MCF 10A (cell line): Measurements from ENCODE around the gene SLC39A13. TPM values are rescaled to one million over a fixed set of nuclear protein-coding genes. Genes with fewer than 3 reads are reported as not detected.

Source experiments
- BruUV-seq: library from RNA; stranded (reverse); fragments of 400-500 nt; replicated peaks from 2 replicates; lab custom pipeline; 2021; lab: Mats Ljungman, UMichigan
- CTCF ChIA-PET: fragments of 300-600 bp; sonication (Branson Sonifier 250); formaldehyde crosslinking; extraction: SDS; loops from one replicate; lab custom pipeline; 2021; ENCODE audit warnings: antibody characterized with exemption, inconsistent platforms; lab: Yijun Ruan, JAX
- POLR2A ChIA-PET: fragments of 300-600, 350-650 bp; sonication (Branson Sonifier 250); formaldehyde crosslinking; extraction: SDS; loops from one replicate; lab custom pipeline; 2020; ENCODE audit warnings: antibody characterized with exemption, inconsistent platforms; lab: Yijun Ruan, JAX
- DNase-seq: peaks from one replicate; pipeline ENCODE4 v3.0.0-alpha.2; 2018; ENCODE audit not compliant: unreplicated experiment
- H3K27ac Mint-ChIP-seq: one replicate; pipeline ENCODE4 v1.8.0; 2022; ENCODE audit warnings: mild to moderate bottlenecking, low read depth, mixed read lengths; ENCODE audit not compliant: unreplicated experiment
- H3K27me3 Mint-ChIP-seq: one replicate; pipeline ENCODE4 v1.8.0; 2022; ENCODE audit warnings: mixed read lengths; ENCODE audit not compliant: insufficient read depth, unreplicated experiment
- H3K36me3 Mint-ChIP-seq: one replicate; pipeline ENCODE4 v1.8.0; 2022; ENCODE audit warnings: mild to moderate bottlenecking, moderate library complexity, mixed read lengths; ENCODE audit not compliant: insufficient read depth, unreplicated experiment
- H3K4me1 Mint-ChIP-seq: one replicate; pipeline ENCODE4 v1.8.0; 2022; ENCODE audit warnings: mixed read lengths; ENCODE audit not compliant: insufficient read depth, unreplicated experiment
- H3K4me3 Mint-ChIP-seq: one replicate; pipeline ENCODE4 v1.8.0; 2022; ENCODE audit warnings: mild to moderate bottlenecking, moderate library complexity, mixed read lengths; ENCODE audit not compliant: unreplicated experiment
- H3K9me3 Mint-ChIP-seq: one replicate; pipeline ENCODE4 v1.8.0; 2022; ENCODE audit warnings: mixed read lengths; ENCODE audit not compliant: unreplicated experiment
- intact Hi-C: fragments of 100-400 bp; cut with micrococcal nuclease; formaldehyde crosslinking; loops from 2 replicates; pipeline ENCODE4 v1.14.1; 2022
- total RNA-seq: library from RNA; stranded (reverse); gene quantifications from 2 replicates; pipeline ENCODE4 v1.2.3, GENCODE V29; 2022
- TF ChIP-seq, protein P1 (sequence below): fragments of 200-600 bp; IDR thresholded peaks from one replicate; pipeline ENCODE4 v1.8.0; 2022; ENCODE audit warnings: antibody characterized with exemption, mild to moderate bottlenecking; ENCODE audit not compliant: unreplicated experiment

Gene SLC39A13
- total RNA-seq, 1 experiment from 2014 or later = 56.5 TPM

DNA sequence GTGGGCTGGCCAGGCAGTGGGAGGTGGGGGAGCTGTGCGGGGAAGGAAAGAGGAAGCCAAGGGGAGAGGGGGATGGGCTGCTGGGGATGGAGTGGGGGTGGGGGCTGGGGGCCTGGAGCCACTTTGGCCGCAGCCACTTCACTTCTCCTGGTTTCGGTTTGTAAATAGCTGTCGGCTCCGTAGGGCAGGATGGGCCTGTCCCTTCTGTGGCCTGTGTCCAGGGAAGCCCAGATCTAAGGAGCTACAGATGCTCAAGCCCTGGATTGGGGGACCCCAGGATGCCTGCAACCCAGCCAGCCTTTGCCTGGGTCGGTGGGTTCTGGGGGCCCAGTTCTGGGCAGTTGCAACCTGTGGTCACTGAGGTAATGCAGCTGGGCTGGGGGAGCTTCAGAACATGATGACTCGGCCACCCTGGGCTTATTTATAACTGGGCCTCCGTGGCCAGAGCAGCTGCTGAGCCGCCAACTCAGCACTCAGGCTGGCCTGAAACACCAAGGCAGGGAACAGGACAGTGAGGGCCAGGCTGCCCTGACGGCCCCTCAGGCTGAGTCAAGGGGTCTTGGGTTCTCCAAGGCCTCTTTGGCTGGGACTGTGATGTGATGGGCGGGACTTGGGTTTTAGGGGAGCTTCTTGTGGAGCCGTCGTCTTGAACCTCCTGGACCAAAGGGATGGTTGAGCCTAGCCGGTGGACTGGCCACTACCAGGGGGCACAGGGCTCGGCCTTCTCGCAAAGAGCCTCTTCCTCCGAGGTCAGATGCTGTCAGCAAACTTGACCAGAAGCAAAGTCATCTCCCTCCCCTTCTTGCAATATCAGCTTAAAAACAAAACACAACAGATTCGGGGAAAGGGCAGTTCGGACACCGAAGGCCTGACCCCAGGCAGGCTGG lies 15.0 kb upstream of the SLC39A13 start:
- CTCF ChIA-PET = interaction anchor here (0.8 to 2.4 kb wide), 4 partner anchors 14 to 45 kb away, joined by 3 to 12 read pairs (median 4); no protein-coding TSS in a partner anchor
- Mint-ChIP-seq H3K27ac (no peak overlapping the region), H3K4me3 (no peak overlapping the region), H3K27me3 (no peaks in the 10 kb centered on the region), H3K4me1 (no peaks in the 10 kb centered on the region), H3K9me3 (no peaks in the 10 kb centered on the region), H3K36me3 (peaks cover 6% of the 10 kb centered on the region)
- TF ChIP-seq, protein P1, sequence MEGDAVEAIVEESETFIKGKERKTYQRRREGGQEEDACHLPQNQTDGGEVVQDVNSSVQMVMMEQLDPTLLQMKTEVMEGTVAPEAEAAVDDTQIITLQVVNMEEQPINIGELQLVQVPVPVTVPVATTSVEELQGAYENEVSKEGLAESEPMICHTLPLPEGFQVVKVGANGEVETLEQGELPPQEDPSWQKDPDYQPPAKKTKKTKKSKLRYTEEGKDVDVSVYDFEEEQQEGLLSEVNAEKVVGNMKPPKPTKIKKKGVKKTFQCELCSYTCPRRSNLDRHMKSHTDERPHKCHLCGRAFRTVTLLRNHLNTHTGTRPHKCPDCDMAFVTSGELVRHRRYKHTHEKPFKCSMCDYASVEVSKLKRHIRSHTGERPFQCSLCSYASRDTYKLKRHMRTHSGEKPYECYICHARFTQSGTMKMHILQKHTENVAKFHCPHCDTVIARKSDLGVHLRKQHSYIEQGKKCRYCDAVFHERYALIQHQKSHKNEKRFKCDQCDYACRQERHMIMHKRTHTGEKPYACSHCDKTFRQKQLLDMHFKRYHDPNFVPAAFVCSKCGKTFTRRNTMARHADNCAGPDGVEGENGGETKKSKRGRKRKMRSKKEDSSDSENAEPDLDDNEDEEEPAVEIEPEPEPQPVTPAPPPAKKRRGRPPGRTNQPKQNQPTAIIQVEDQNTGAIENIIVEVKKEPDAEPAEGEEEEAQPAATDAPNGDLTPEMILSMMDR = no peak
- no TSS peak for BruUV-seq
- POLR2A ChIA-PET = interaction anchor here (0.8 kb wide), 1 partner anchor 23 kb away, joined by 3 read pairs; no protein-coding TSS in a partner anchor
- intact Hi-C loops = no loop called here
- no peak for DNase-seq

DNA sequence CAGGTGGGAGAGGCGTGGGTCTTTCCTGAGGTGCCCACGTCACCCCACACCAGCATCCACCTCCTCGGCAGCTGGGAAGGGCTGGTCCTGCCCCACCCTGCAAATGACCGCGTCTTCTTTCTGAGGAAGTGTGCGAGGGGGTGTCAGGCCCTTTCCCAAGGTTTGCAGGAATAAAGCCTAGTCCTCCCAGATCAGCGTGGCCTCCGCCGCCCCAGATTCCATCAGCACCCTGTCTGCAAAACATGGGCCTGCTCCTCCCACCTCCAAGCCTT lies 14.4 kb upstream of the SLC39A13 start:
- no TSS peak for BruUV-seq
- CTCF ChIA-PET = interaction anchor here (1.1 to 2.4 kb wide), 3 partner anchors 18 to 46 kb away, joined by 3 to 12 read pairs (median 4); no protein-coding TSS in a partner anchor

DNA sequence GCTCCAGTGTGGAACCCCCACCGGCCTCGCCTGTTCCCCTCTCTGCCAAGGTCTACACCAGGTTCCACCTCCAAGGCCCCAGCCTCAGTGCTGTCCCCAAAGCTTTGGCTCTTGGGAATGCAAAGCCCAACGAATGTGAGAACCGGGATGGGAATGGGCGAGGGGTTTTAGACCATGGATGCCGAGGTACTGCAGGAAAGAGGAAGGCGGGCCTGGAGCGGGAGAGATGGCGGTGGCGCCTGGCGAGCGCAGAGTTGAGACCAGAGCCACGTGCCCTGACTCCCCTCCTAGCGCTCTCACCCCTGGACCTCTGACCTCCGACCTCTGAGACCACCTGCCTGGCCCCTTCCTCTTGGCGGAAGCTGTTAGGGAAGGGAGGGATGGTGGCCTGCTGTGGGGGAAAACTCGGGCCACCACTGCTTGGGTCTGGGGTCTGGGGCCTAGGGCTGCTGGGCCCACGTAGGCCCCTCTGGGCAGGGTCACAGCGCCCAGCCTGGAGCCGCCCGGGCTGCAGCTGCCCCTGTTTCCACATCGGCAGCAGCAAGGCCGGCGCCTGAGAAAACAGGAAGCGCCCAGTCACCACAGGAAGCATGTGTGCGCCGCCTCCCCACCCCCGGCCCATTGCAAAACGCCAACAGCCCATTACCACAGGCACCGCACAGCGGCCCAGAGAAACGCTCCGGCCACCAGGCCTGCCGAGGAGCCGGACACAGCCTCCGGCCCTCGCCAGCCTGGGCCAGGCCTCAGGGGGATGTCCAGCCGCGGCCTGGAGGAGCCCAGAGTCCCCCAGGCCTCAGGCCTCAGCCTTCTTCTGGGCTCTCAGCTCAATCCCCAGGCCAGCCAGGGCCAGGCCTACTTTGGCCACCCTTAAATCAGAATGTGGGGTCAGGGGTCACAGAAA lies 13.8 kb upstream of the SLC39A13 start:
- CTCF ChIA-PET = interaction anchor here (0.6 to 1.9 kb wide), 4 partner anchors 10 to 46 kb away, joined by 3 to 7 read pairs (median 4); no protein-coding TSS in a partner anchor
- DNase-seq = peak; percentile 72
- Mint-ChIP-seq H3K9me3 (no peaks in the 10 kb centered on the region), H3K27ac (no peak overlapping the region), H3K4me3 (no peak overlapping the region), H3K36me3 (no peaks in the 10 kb centered on the region), H3K4me1 (no peaks in the 10 kb centered on the region), H3K27me3 (no peaks in the 10 kb centered on the region)
- POLR2A ChIA-PET = interaction anchor here (0.6 kb wide), 1 partner anchor 34 kb away, joined by 3 read pairs; no protein-coding TSS in a partner anchor
- BruUV-seq = no TSS peak
- TF ChIP-seq, protein P1 = no peak
- intact Hi-C loops = no loop called here

More for the DNA sequence above, 14.4 kb upstream of the SLC39A13 start:
- Mint-ChIP-seq H3K27me3 (no peaks in the 10 kb centered on the region), H3K4me1 (no peaks in the 10 kb centered on the region), H3K36me3 (peaks cover 3% of the 10 kb centered on the region), H3K27ac (no peak overlapping the region), H3K9me3 (no peaks in the 10 kb centered on the region), H3K4me3 (no peak overlapping the region)
- no peak for DNase-seq
- TF ChIP-seq, protein P1 = no peak
- POLR2A ChIA-PET = interaction anchor here (0.8 kb wide), 1 partner anchor 22 kb away, joined by 3 read pairs; no protein-coding TSS in a partner anchor
- intact Hi-C loops = no loop called here
